ENCODE measurements around the gene ANKH.

Gene ANKH

GRCh38 chr5:14852779-14853178 is 18.8 kb downstream of the ANKH start:
- no peak for ATAC-seq
- no peak for TF ChIP-seq SNAI2 (CRISPR knock-in tag; IDR thresholded peaks at IDR 0.05)
- TF ChIP-seq PATZ1 (CRISPR knock-in tag; IDR thresholded peaks at IDR 0.05; ENCODE audit: borderline replicate concordance): no peak
- TF ChIP-seq ARNTL (CRISPR knock-in tag; IDR thresholded peaks at IDR 0.05; ENCODE audit: borderline replicate concordance, low read depth): no peak
- no peak for TF ChIP-seq ESRRG (CRISPR knock-in tag; IDR thresholded peaks at IDR 0.05)
- TF ChIP-seq CSRNP3 (CRISPR knock-in tag; IDR thresholded peaks at IDR 0.05): no peak
- TF ChIP-seq GLIS3 (CRISPR knock-in tag; IDR thresholded peaks at IDR 0.05): no peak
- TF ChIP-seq OSR1 (CRISPR knock-in tag; IDR thresholded peaks at IDR 0.05): no peak
- TF ChIP-seq ZFP30 (CRISPR knock-in tag; IDR thresholded peaks at IDR 0.05): no peak
- no peak for TF ChIP-seq ZNF8 (CRISPR knock-in tag; IDR thresholded peaks at IDR 0.05)
- no peak for TF ChIP-seq ZFP3 (CRISPR knock-in tag; IDR thresholded peaks at IDR 0.05)
- no peak for TF ChIP-seq CSDC2 (CRISPR knock-in tag; IDR thresholded peaks at IDR 0.05)
- TF ChIP-seq ZNF70 (CRISPR knock-in tag; IDR thresholded peaks at IDR 0.05): no peak
- no peak for TF ChIP-seq CREB5 (CRISPR knock-in tag; IDR thresholded peaks at IDR 0.05; ENCODE audit: low read depth)
- no peak for TF ChIP-seq TCF4 (CRISPR knock-in tag; IDR thresholded peaks at IDR 0.05; ENCODE audit: borderline replicate concordance)
- TF ChIP-seq BACH2 (CRISPR knock-in tag; IDR thresholded peaks at IDR 0.05; ENCODE audit: borderline replicate concordance): no peak
- TF ChIP-seq POU6F1 (CRISPR knock-in tag; IDR thresholded peaks at IDR 0.05; ENCODE audit: borderline replicate concordance, low read depth): no peak
- no peak for TF ChIP-seq TOX (CRISPR knock-in tag; IDR thresholded peaks at IDR 0.05; ENCODE audit: borderline replicate concordance)
- no peak for TF ChIP-seq ISL1 (CRISPR knock-in tag; IDR thresholded peaks at IDR 0.05)
- no peak for TF ChIP-seq RARB (CRISPR knock-in tag; IDR thresholded peaks at IDR 0.05)

- TF ChIP-seq TSHZ2 (CRISPR knock-in tag; IDR thresholded peaks at IDR 0.05) (no peak), CSRNP3 (CRISPR knock-in tag; IDR thresholded peaks at IDR 0.05) (no peak), POU6F1 (CRISPR knock-in tag; IDR thresholded peaks at IDR 0.05; ENCODE audit: borderline replicate concordance, low read depth) (no peak), ZC3H10 (CRISPR knock-in tag; IDR thresholded peaks at IDR 0.05) (no peak), OSR1 (CRISPR knock-in tag; IDR thresholded peaks at IDR 0.05) (no peak), SNAI2 (CRISPR knock-in tag; IDR thresholded peaks at IDR 0.05) (no peak), ARNTL (CRISPR knock-in tag; IDR thresholded peaks at IDR 0.05; ENCODE audit: borderline replicate concordance, low read depth) (no peak)
- no peak for ATAC-seq
Observed at GRCh38 chr5:14851999-14852526, 19.5 kb downstream of the ANKH start.

All from SK-N-SH treated with all-trans-retinoic acid at 6 μM for 48 hours (cell line).